Prostate gland (tissue), 2 donors: ENCODE measurements around the gene HECW1.

ENCODE experiments used
- POLR2A ChIP-seq: fragments of 450-650 bp; IDR thresholded peaks from one replicate; pipeline ENCODE4 v1.6.1; 2016; ENCODE audit warnings: antibody characterized with exemption, mild to moderate bottlenecking
- TF ChIP-seq, protein P1 (sequence below), 4 experiments: fragments of 200-600 bp in 2 of 4; fragments of 450-650 bp in 2 of 4; sonication (generic) in 2 of 4; IDR thresholded peaks; 1 replicate in 3 of 4; 2 replicates in 1 of 4; pipeline ENCODE4 v1.5.1; 2016 to 2019; ENCODE audit warnings: antibody characterized with exemption in 4 of 4, mild to moderate bottlenecking in 2 of 4, moderate library complexity in 2 of 4

DNA sequence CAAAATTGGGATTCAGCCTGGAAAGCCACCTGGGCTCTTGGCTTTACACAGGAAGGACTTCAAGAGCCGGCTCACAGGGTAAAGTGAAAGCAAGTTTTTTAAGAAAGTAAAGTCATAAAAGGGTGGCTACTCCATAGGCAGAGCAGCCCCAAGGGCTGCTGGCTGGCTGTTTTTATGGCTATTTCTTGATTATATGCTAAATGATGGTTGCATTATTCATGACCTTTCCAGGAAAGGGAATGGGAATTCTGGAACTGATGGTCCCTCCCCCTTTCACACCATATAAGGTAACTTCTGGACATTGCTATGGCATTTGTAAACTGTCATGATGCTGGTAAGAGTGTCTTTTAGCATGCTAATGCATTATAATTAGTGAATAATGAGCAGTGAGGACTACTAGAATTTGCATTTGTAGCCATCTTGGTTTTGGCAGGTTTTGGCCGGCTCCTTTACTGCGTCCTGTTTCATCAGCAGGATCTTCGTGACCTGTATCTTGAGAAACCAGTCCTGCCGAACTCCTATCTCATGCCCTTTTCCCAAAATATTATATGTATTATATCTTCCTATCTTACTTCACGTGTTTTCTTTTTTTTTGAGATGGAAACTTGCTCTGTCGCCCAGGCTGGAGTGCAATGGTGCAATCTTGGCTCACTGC lies 80.5 kb downstream of the HECW1 start:
- TF ChIP-seq, protein P1, sequence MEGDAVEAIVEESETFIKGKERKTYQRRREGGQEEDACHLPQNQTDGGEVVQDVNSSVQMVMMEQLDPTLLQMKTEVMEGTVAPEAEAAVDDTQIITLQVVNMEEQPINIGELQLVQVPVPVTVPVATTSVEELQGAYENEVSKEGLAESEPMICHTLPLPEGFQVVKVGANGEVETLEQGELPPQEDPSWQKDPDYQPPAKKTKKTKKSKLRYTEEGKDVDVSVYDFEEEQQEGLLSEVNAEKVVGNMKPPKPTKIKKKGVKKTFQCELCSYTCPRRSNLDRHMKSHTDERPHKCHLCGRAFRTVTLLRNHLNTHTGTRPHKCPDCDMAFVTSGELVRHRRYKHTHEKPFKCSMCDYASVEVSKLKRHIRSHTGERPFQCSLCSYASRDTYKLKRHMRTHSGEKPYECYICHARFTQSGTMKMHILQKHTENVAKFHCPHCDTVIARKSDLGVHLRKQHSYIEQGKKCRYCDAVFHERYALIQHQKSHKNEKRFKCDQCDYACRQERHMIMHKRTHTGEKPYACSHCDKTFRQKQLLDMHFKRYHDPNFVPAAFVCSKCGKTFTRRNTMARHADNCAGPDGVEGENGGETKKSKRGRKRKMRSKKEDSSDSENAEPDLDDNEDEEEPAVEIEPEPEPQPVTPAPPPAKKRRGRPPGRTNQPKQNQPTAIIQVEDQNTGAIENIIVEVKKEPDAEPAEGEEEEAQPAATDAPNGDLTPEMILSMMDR (IDR thresholded peaks at IDR 0.05): no peak
- TF ChIP-seq POLR2A: no peak
